HEK293T (cell line): ENCODE results near the gene SP7.
"Not testable (repeated sequence)": the region's sequence is repeated elsewhere in the genome, so short reads cannot be mapped to it uniquely, and the experiment has no call there.

ENCODE experiments used
- CTCF ChIA-PET: fragments of 350-600 bp; formaldehyde crosslinking; extraction: SDS; loops from one replicate; lab custom pipeline; 2021; ENCODE audit warnings: antibody characterized with exemption, inconsistent platforms; lab: Yijun Ruan, JAX
- POLR2A ChIA-PET: fragments of 350-600 bp; formaldehyde crosslinking; extraction: SDS; loops from one replicate; lab custom pipeline; 2020; ENCODE audit warnings: antibody characterized with exemption, inconsistent platforms; lab: Yijun Ruan, JAX
- DNase-seq: peaks from one replicate; pipeline ENCODE4 v3.0.0; 2012; ENCODE audit warnings: mixed read lengths; ENCODE audit errors: extremely low spot score
- ARNT ChIP-seq: fragments of 450-650 bp; IDR thresholded peaks from 2 replicates; pipeline ENCODE4 v1.6.1; 2017; ENCODE audit warnings: mild to moderate bottlenecking
- BHLHE40 ChIP-seq: fragments of 450-650 bp; IDR thresholded peaks from 2 replicates; pipeline ENCODE4 v1.6.1; 2016; ENCODE audit warnings: mild to moderate bottlenecking, moderate library complexity, borderline replicate concordance
- CTBP1 ChIP-seq: fragments of 450-650 bp; IDR thresholded peaks from 2 replicates; pipeline ENCODE4 v1.6.1; 2016; ENCODE audit warnings: borderline replicate concordance
- ELF4 ChIP-seq: fragments of 450-650 bp; IDR thresholded peaks from 2 replicates; pipeline ENCODE4 v1.6.1; 2017; ENCODE audit warnings: antibody characterized with exemption
- FOXA1 ChIP-seq: fragments of 450-650 bp; IDR thresholded peaks from 2 replicates; pipeline ENCODE4 v1.6.1; 2016; ENCODE audit warnings: mild to moderate bottlenecking
- FOXK2 ChIP-seq: fragments of 450-650 bp; IDR thresholded peaks from 2 replicates; pipeline ENCODE4 v1.6.1; 2016; ENCODE audit warnings: mild to moderate bottlenecking
- FOXM1 ChIP-seq: fragments of 450-650 bp; IDR thresholded peaks from 2 replicates; pipeline ENCODE4 v1.6.1; 2017; ENCODE audit warnings: mild to moderate bottlenecking, borderline replicate concordance
- HDGF ChIP-seq: fragments of 450-650 bp; IDR thresholded peaks from 2 replicates; pipeline ENCODE4 v1.6.1; 2017; ENCODE audit warnings: antibody characterized with exemption, borderline replicate concordance
- L3MBTL2 ChIP-seq: fragments of 450-650 bp; conservative IDR thresholded peaks from 2 replicates; pipeline ENCODE4 v1.6.1; 2016; ENCODE audit warnings: mild to moderate bottlenecking
- LEF1 ChIP-seq: fragments of 450-650 bp; IDR thresholded peaks from 2 replicates; pipeline ENCODE4 v1.6.1; 2017; ENCODE audit warnings: mild to moderate bottlenecking, borderline replicate concordance
- NFRKB ChIP-seq: fragments of 450-650 bp; IDR thresholded peaks from 2 replicates; pipeline ENCODE4 v1.6.1; 2016; ENCODE audit warnings: mild to moderate bottlenecking, moderate library complexity
- SP1 ChIP-seq: fragments of 450-650 bp; IDR thresholded peaks from 2 replicates; pipeline ENCODE4 v1.6.1; 2017
- SUZ12 ChIP-seq: fragments of 450-650 bp; IDR thresholded peaks from 2 replicates; pipeline ENCODE4 v1.6.1; 2016; ENCODE audit warnings: mild to moderate bottlenecking
- TARDBP ChIP-seq: fragments of 450-650 bp; IDR thresholded peaks from 2 replicates; pipeline ENCODE4 v1.6.1; 2016
- ZNF384 ChIP-seq: fragments of 450-650 bp; IDR thresholded peaks from 2 replicates; pipeline ENCODE4 v1.6.1; 2016
- TF ChIP-seq, protein P1 (sequence below): fragments of 450-650 bp; IDR thresholded peaks from 2 replicates; pipeline ENCODE4 v1.6.1; 2016

Gene SP7

DNA sequence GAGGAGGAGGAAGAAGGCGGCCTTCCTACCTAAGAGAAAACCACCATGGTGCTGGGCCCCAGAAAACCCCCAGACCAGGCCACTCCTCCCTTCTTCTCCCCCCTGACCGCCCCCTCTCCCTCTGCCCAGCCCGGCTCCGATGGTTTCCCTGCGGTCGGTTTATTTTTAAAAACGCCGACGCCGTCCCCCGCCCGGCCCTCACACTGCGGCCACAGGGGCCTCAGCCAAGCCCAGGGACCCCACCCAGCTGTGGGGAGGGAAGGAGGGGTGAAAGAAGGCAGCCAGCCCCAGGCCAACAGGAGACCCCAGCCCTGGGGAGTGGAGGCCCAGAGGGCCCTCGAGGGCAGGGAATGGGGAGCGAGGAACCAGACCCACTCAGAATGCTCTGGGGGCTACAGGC lies 3.4 kb downstream of the SP7 start:
- TF ChIP-seq SUZ12: no peak
- no peak for TF ChIP-seq BHLHE40
- no peak for TF ChIP-seq ZNF384
- TF ChIP-seq, protein P1, sequence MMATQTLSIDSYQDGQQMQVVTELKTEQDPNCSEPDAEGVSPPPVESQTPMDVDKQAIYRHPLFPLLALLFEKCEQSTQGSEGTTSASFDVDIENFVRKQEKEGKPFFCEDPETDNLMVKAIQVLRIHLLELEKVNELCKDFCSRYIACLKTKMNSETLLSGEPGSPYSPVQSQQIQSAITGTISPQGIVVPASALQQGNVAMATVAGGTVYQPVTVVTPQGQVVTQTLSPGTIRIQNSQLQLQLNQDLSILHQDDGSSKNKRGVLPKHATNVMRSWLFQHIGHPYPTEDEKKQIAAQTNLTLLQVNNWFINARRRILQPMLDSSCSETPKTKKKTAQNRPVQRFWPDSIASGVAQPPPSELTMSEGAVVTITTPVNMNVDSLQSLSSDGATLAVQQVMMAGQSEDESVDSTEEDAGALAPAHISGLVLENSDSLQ: no peak
- no peak for TF ChIP-seq FOXA1
- no peak for TF ChIP-seq L3MBTL2
- no peak for TF ChIP-seq HDGF
- TF ChIP-seq FOXM1: no peak
- ChIA-PET POLR2A (interaction anchor here (0.7 to 2.7 kb wide), 3 partner anchors 11 to 12 kb away, joined by 3 to 15 read pairs (median 9); partner anchors contain the start of gene AAAS), CTCF (interaction anchor here (1.0 to 2.0 kb wide), 3 partner anchors 20 to 154 kb away, joined by 3 to 7 read pairs (median 3); no protein-coding TSS in a partner anchor)
- no peak for DNase-seq

DNA sequence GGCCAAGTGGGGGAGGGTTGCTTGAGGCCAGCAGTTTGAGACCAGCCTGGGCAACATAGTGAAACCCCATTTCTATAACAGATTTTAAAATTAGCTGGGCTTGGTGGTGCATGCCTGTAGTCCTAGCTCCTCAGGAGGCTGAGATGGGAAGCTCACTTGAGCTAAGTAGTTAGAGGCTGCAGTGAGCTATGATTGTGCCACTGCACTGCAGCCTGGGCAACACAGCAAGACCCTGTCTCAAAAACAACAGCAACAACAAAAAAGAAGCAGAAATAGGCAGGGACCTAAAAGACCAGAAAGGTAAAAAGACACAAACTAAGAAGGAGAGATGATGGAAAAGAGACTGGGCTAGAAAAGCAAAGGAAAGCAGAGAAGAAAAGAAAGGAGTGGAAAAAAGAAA lies 3.8 kb downstream of the SP7 start:
- DNase-seq: not testable (repeated sequence)
- POLR2A ChIA-PET: interaction anchor here (0.7 kb wide), 1 partner anchor 11 kb away, joined by 3 read pairs; no protein-coding TSS in a partner anchor
- CTCF ChIA-PET: interaction anchor here (1.7 to 2.0 kb wide), 2 partner anchors 20 to 89 kb away, joined by 3 to 7 read pairs; no protein-coding TSS in a partner anchor

DNA sequence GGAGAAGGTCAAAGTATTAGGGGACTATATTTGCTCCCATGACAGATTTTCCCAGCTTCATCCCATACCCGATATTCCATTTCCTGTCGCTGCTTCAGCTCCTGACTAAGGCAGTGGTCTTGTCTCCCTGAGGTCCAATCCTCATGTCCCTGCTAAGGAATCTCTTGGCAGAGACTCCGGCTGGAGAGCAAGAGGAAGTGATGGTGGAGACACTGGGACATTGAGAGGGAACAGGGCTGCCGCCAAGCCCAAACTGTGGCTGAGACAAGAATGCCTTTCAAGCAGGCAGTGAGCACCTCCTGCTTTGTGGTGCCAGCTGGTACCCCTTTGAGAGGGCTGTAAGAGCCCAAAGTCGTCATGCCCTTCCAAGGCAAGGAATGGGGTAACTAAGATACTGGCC lies 5.5 kb downstream of the SP7 start:
- DNase-seq: no peak
- no peak for TF ChIP-seq TARDBP
- TF ChIP-seq, protein P1: no peak
- no peak for TF ChIP-seq SUZ12
- no peak for TF ChIP-seq CTBP1
- TF ChIP-seq ZNF384: no peak
- TF ChIP-seq BHLHE40: no peak
- no peak for TF ChIP-seq ARNT
- no peak for TF ChIP-seq LEF1
- TF ChIP-seq SP1: no peak
- no peak for TF ChIP-seq FOXA1
- TF ChIP-seq FOXK2: no peak
- no peak for TF ChIP-seq L3MBTL2
- TF ChIP-seq FOXM1: no peak
- TF ChIP-seq HDGF: no peak
- no peak for TF ChIP-seq NFRKB
- no peak for TF ChIP-seq ELF4
- CTCF ChIA-PET: interaction anchor here (0.8 kb wide), 1 partner anchor 9 kb away, joined by 4 read pairs; the partner anchor contains the start of gene AAAS
- POLR2A ChIA-PET: interaction anchor here (5.5 kb wide), 1 partner anchor 14 kb away, joined by 36 read pairs; no protein-coding TSS in a partner anchor

DNA sequence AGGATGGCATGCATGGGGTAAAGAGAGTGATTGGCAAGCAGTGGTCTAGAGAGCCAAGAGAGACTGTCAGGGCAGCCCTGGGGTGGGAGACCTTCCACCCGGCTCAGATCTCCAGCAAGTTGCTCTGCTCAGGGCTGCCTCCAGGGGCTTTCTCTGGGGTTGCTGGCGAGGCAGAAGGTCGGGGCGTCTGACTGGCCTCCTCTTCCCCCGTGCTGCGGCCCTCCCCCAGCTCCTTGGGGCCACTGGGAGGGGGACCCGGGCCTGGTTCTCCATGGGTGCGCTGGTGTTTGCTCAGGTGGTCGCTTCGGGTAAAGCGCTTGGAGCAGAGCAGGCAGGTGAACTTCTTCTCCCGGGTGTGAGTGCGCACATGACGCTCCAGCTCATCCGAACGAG lies 8.1 kb downstream of the SP7 start:
- ChIA-PET CTCF (interaction anchor here (1.2 to 4.3 kb wide), 3 partner anchors 17 to 94 kb away, joined by 3 to 32 read pairs (median 10); no protein-coding TSS in a partner anchor), POLR2A (interaction anchor here (2.4 to 5.5 kb wide), 3 partner anchors 17 to 173 kb away, joined by 9 to 36 read pairs (median 13); partner anchors contain the start of genes SP1 and TARBP2)
- DNase-seq: no peak
- TF ChIP-seq SUZ12 (no peak), BHLHE40 (no peak), FOXK2 (no peak), LEF1 (no peak), FOXM1 (no peak), ELF4 (no peak), TARDBP (no peak), HDGF (no peak), NFRKB (no peak), SP1 (no peak), FOXA1 (no peak), CTBP1 (no peak), ZNF384 (no peak)
- TF ChIP-seq, protein P1: no peak

DNA sequence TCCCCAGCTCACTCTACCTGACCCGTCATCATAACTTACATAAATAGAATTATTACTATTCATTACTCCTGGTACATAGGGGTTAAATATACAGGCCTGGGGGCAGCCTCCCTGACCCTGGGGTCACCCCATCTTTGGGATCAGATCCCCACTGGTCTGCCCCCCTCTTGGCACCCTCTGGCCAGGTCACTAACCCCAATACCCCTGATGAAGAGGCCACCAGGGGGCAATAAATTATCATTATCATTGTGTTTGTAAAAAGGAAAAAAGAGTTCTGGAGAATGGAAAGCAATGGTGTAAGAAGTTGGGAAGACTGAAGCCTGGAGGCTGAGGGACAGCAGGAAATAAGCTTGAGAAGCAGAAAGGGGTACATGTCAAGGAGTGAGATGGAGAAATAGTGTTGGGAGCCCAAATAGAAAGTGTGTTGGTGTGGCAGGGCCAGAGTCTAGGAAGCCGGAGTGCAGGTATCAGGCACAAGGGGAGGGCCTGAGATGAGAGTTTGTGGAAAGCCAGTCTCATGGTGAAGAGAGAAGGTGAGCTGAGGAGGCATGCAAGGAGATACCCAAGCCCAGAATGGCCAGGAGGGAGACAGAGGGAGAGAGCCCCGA lies 8.6 kb downstream of the SP7 start:
- TF ChIP-seq, protein P1: no peak
- TF ChIP-seq ELF4 (no peak), FOXM1 (no peak), SP1 (no peak), LEF1 (no peak), ZNF384 (no peak), CTBP1 (no peak), L3MBTL2 (no peak), FOXA1 (no peak), TARDBP (no peak), NFRKB (no peak), SUZ12 (no peak), FOXK2 (no peak), BHLHE40 (no peak), HDGF (no peak), ARNT (no peak)
- POLR2A ChIA-PET: interaction anchor here (1.1 to 5.5 kb wide), 6 partner anchors 8 to 174 kb away, joined by 3 to 36 read pairs (median 6); partner anchors contain the start of genes SP1, SP7 and TARBP2
- CTCF ChIA-PET: interaction anchor here (1.4 to 4.3 kb wide), 2 partner anchors 17 to 94 kb away, joined by 10 to 32 read pairs; no protein-coding TSS in a partner anchor
- no peak for DNase-seq
